GM12865 (cell line): ENCODE data around the gene H2BK1.

Experiments
- DNase-seq: peaks from one replicate; pipeline ENCODE4 v3.0.0; 2010; ENCODE audit warnings: low read depth
- H3K4me3 ChIP-seq: 2 replicates; pipeline ENCODE4 v1.5.1; 2011; ENCODE audit warnings: mild to moderate bottlenecking, low read depth, low read length, control low read depth
- TF ChIP-seq, protein P1 (sequence below): IDR thresholded peaks from 2 replicates; pipeline ENCODE4 v1.5.1; 2011; ENCODE audit warnings: low read length, control low read depth, low read depth, inconsistent platforms; ENCODE audit not compliant: insufficient read depth; ENCODE audit errors: missing control alignments

The H2BK1 gene

DNA sequence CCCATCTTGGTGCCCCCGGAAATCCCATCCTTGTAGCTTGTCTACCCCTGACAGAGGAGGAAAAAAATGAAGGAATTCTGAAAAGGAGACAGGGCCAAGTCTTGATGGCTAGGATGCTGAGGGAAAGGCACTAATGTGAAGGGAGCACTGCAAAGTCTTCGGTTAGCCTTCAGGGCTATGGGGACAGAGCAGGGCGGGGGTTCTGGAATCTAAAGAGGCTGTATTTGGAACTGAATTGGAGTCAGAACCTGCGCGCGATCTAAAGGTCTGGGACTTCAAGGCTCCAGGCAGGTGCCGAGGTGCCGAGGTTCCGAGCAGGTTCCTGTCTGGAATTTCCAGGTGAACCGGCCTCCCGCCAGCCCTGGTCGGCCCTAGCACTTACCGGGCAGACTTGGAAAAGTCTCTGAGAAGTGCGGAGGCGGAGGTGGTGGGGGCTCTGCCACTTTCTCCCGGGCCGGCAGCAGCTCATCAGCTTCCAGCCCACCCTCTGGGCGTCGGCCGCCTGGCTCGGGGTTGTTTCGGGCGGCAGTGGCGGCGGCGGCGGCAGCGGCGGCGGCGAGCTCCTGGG, 43.6 kb downstream of the H2BK1 start:
- TF ChIP-seq, protein P1, sequence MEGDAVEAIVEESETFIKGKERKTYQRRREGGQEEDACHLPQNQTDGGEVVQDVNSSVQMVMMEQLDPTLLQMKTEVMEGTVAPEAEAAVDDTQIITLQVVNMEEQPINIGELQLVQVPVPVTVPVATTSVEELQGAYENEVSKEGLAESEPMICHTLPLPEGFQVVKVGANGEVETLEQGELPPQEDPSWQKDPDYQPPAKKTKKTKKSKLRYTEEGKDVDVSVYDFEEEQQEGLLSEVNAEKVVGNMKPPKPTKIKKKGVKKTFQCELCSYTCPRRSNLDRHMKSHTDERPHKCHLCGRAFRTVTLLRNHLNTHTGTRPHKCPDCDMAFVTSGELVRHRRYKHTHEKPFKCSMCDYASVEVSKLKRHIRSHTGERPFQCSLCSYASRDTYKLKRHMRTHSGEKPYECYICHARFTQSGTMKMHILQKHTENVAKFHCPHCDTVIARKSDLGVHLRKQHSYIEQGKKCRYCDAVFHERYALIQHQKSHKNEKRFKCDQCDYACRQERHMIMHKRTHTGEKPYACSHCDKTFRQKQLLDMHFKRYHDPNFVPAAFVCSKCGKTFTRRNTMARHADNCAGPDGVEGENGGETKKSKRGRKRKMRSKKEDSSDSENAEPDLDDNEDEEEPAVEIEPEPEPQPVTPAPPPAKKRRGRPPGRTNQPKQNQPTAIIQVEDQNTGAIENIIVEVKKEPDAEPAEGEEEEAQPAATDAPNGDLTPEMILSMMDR: no peak
- no peak overlapping the region for H3K4me3 ChIP-seq
- no peak for DNase-seq

DNA sequence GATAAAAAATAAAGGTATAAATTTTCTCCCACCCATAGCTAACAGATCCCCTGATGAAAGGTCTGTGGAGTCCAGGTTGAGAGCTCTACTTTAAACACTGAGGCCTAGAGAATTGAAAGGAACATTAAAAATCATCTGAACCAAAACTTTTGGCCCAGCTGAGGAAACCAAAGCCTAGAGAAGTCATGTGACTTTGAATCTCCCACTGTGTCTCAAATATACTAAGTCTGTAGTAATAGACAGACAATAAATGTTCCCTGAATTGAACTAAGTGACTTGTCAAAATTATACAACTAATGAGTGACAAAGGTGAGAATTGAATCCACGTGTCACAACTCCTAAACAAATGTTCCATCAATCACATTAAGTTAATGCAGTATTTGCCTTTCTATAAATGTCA, 48.5 kb downstream of the H2BK1 start:
- no peak overlapping the region for H3K4me3 ChIP-seq
- TF ChIP-seq, protein P1: no peak
- DNase-seq: no peak
